ENCODE measurements around the gene PPT2.

The PPT2 gene

GRCh38 chr6:32132110-32132509 lies 21.8 kb upstream of the PPT2 start:
- TF ChIP-seq EZH2phosphoT487 (IDR thresholded peaks at IDR 0.05; ENCODE audit: borderline replicate concordance) (no peak), CTCF (conservative IDR thresholded peaks at IDR 0.05; ENCODE audit: low read length) (no peak)
- no peak overlapping the region for H3K4me2 ChIP-seq (ENCODE audit: low read depth, low read length, poor library complexity, severe bottlenecking)

GRCh38 chr6:32133786-32134185 lies 20.2 kb upstream of the PPT2 start:
- Histone ChIP-seq H3K9me3 (ENCODE audit: insufficient read depth, low read depth, low read length) (no peaks in the 10 kb centered on the region), H3K36me3 (ENCODE audit: insufficient read depth, low read length) (no peaks in the 10 kb centered on the region), H2AFZ (ENCODE audit: low read length) (no peak overlapping the region), H3K4me2 (ENCODE audit: low read depth, low read length, poor library complexity, severe bottlenecking) (no peak overlapping the region), H3K79me2 (ENCODE audit: insufficient read depth, low read length) (peaks cover 5% of the 10 kb centered on the region; the same call in 1 of the 2 replicates), H3K27me3 (ENCODE audit: insufficient read depth, low read length, poor library complexity, severe bottlenecking) (no peaks in the 10 kb centered on the region), H3K4me1 (ENCODE audit: insufficient read depth, low read length, poor library complexity, severe bottlenecking) (peaks cover 8% of the 10 kb centered on the region), H3F3A (ENCODE audit: low read depth) (no peaks in the 10 kb centered on the region), H3K9ac (ENCODE audit: low read depth, low read length, poor library complexity, severe bottlenecking) (no peak overlapping the region), H3K4me3 (ENCODE audit: low read length, poor library complexity, severe bottlenecking) (no peak overlapping the region), H3K9me2 (replicated peaks; ENCODE audit: low read depth, low read length) (no peaks in the 10 kb centered on the region), H4K20me1 (ENCODE audit: insufficient read depth, low read length, poor library complexity, severe bottlenecking) (no peaks in the 10 kb centered on the region)
- TF ChIP-seq EZH2phosphoT487 (IDR thresholded peaks at IDR 0.05; ENCODE audit: borderline replicate concordance) = no peak

More at GRCh38 chr6:32132110-32132509, 21.8 kb upstream of the PPT2 start:
- no peak overlapping the region for H3K4me3 ChIP-seq (ENCODE audit: low read length, poor library complexity, severe bottlenecking)
- no peak overlapping the region for H3K9ac ChIP-seq (ENCODE audit: low read depth, low read length, poor library complexity, severe bottlenecking)
- H4K20me1 ChIP-seq (ENCODE audit: insufficient read depth, low read length, poor library complexity, severe bottlenecking) = peaks cover 4% of the 10 kb centered on the region
- H3K27me3 ChIP-seq (ENCODE audit: insufficient read depth, low read length, poor library complexity, severe bottlenecking) = no peaks in the 10 kb centered on the region
- H3K9me3 ChIP-seq (ENCODE audit: insufficient read depth, low read depth, low read length) = no peaks in the 10 kb centered on the region
- peaks cover 15% of the 10 kb centered on the region for H3K4me1 ChIP-seq (ENCODE audit: insufficient read depth, low read length, poor library complexity, severe bottlenecking)
- no peak overlapping the region for H2AFZ ChIP-seq (ENCODE audit: low read length)
- no peaks in the 10 kb centered on the region for H3K9me2 ChIP-seq (replicated peaks; ENCODE audit: low read depth, low read length)
- H3K79me2 ChIP-seq (ENCODE audit: insufficient read depth, low read length) = peaks cover 14% of the 10 kb centered on the region
- no peaks in the 10 kb centered on the region for H3K36me3 ChIP-seq (ENCODE audit: insufficient read depth, low read length)
- H3F3A ChIP-seq (ENCODE audit: low read depth) = no peaks in the 10 kb centered on the region

GRCh38 chr6:32137454-32137853 lies 16.5 kb upstream of the PPT2 start:
- H3K27me3 ChIP-seq (ENCODE audit: insufficient read depth, low read length, poor library complexity, severe bottlenecking) = no peaks in the 10 kb centered on the region
- H4K20me1 ChIP-seq (ENCODE audit: insufficient read depth, low read length, poor library complexity, severe bottlenecking) = no peaks in the 10 kb centered on the region
- no peaks in the 10 kb centered on the region for H3K9me3 ChIP-seq (ENCODE audit: insufficient read depth, low read depth, low read length)
- no peak overlapping the region for H3K4me3 ChIP-seq (ENCODE audit: low read length, poor library complexity, severe bottlenecking)
- H3F3A ChIP-seq (ENCODE audit: low read depth) = no peaks in the 10 kb centered on the region
- TF ChIP-seq EZH2phosphoT487 (IDR thresholded peaks at IDR 0.05; ENCODE audit: borderline replicate concordance) (no peak), CTCF (conservative IDR thresholded peaks at IDR 0.05; ENCODE audit: low read length) (no peak)
- no peaks in the 10 kb centered on the region for H3K9me2 ChIP-seq (replicated peaks; ENCODE audit: low read depth, low read length)
- no peaks in the 10 kb centered on the region for H3K36me3 ChIP-seq (ENCODE audit: insufficient read depth, low read length)
- no peaks in the 10 kb centered on the region for H3K79me2 ChIP-seq (ENCODE audit: insufficient read depth, low read length)
- H3K4me2 ChIP-seq (ENCODE audit: low read depth, low read length, poor library complexity, severe bottlenecking) = no peak overlapping the region
- H2AFZ ChIP-seq (ENCODE audit: low read length) = no peak overlapping the region
- H3K9ac ChIP-seq (ENCODE audit: low read depth, low read length, poor library complexity, severe bottlenecking) = no peak overlapping the region
- H3K4me1 ChIP-seq (ENCODE audit: insufficient read depth, low read length, poor library complexity, severe bottlenecking) = no peaks in the 10 kb centered on the region

- no peak overlapping the region for H3K9ac ChIP-seq (ENCODE audit: low read depth, low read length, poor library complexity, severe bottlenecking)
- TF ChIP-seq CTCF (conservative IDR thresholded peaks at IDR 0.05; ENCODE audit: low read length) (no peak), EZH2phosphoT487 (IDR thresholded peaks at IDR 0.05; ENCODE audit: borderline replicate concordance) (no peak)
- no peaks in the 10 kb centered on the region for H3K4me1 ChIP-seq (ENCODE audit: insufficient read depth, low read length, poor library complexity, severe bottlenecking)
- H3K4me3 ChIP-seq (ENCODE audit: low read length, poor library complexity, severe bottlenecking) = no peak overlapping the region
- H3K9me3 ChIP-seq (ENCODE audit: insufficient read depth, low read depth, low read length) = no peaks in the 10 kb centered on the region
- no peak overlapping the region for H3K4me2 ChIP-seq (ENCODE audit: low read depth, low read length, poor library complexity, severe bottlenecking)
- H3K9me2 ChIP-seq (replicated peaks; ENCODE audit: low read depth, low read length) = no peaks in the 10 kb centered on the region
- no peak overlapping the region for H2AFZ ChIP-seq (ENCODE audit: low read length)
- H3K36me3 ChIP-seq (ENCODE audit: insufficient read depth, low read length) = no peaks in the 10 kb centered on the region
- H3F3A ChIP-seq (ENCODE audit: low read depth) = no peaks in the 10 kb centered on the region
- H3K79me2 ChIP-seq (ENCODE audit: insufficient read depth, low read length) = no peaks in the 10 kb centered on the region
- no peaks in the 10 kb centered on the region for H3K27me3 ChIP-seq (ENCODE audit: insufficient read depth, low read length, poor library complexity, severe bottlenecking)
- H4K20me1 ChIP-seq (ENCODE audit: insufficient read depth, low read length, poor library complexity, severe bottlenecking) = no peaks in the 10 kb centered on the region
Observed at GRCh38 chr6:32139590-32139989, 14.4 kb upstream of the PPT2 start.
